Measurements from ENCODE around the gene RBMS3.
A peak's percentile ranks its signal among the peaks of the same experiment; 100 is the strongest.
"Not testable (repeated sequence)": the region's sequence is repeated elsewhere in the genome, so short reads cannot be mapped to it uniquely, and the experiment has no call there.

Gene RBMS3

GRCh38 chr3:29280404-29281093 lies at the start of gene RBMS3:
Gene RBMS3 (plus strand): TSS chr3:29281071.
- no peaks in the 10 kb centered on the region for H3K36me3 ChIP-seq (ENCODE audit: insufficient read depth, low read length)
- no peaks in the 10 kb centered on the region for H3K9me3 ChIP-seq (ENCODE audit: low read length)
- no peaks in the 10 kb centered on the region for H3K27me3 ChIP-seq (ENCODE audit: control insufficient read depth in 1 of 2, insufficient read depth in 2 of 2, low read length in 2 of 2)
- peak within 1 kb of the TSS; percentile 79 to 81 for H3K4me3 ChIP-seq (ENCODE audit: low read depth in 1 of 2, low read length in 2 of 2)
- H3K4me1 ChIP-seq (ENCODE audit: insufficient read depth, low read length), result peaks cover 13% of the 10 kb centered on the region
- peak within 1 kb of the TSS; percentile 92 for H3K27ac ChIP-seq (ENCODE audit: low read depth, low read length)
- H3K9ac ChIP-seq (ENCODE audit: low read length), result peak within 1 kb of the TSS; percentile 69

GRCh38 chr3:29233126-29233525 lies 47.7 kb upstream of the RBMS3 start:
- not testable (repeated sequence) for H3K9me3 ChIP-seq (ENCODE audit: low read length); H3K27ac ChIP-seq (ENCODE audit: low read depth, low read length); H3K27me3 ChIP-seq (ENCODE audit: control insufficient read depth in 1 of 2, insufficient read depth in 2 of 2, low read length in 2 of 2); H3K4me3 ChIP-seq (ENCODE audit: low read depth in 1 of 2, low read length in 2 of 2); H3K36me3 ChIP-seq (ENCODE audit: insufficient read depth, low read length); H3K9ac ChIP-seq (ENCODE audit: low read length); H3K4me1 ChIP-seq (ENCODE audit: insufficient read depth, low read length)

- Histone ChIP-seq H3K27me3 (ENCODE audit: control insufficient read depth in 1 of 2, insufficient read depth in 2 of 2, low read length in 2 of 2) (no peaks in the 10 kb centered on the region), H3K9ac (ENCODE audit: low read length) (no peak overlapping the region), H3K27ac (ENCODE audit: low read depth, low read length) (no peak overlapping the region), H3K9me3 (ENCODE audit: low read length) (no peaks in the 10 kb centered on the region), H3K4me1 (ENCODE audit: insufficient read depth, low read length) (no peaks in the 10 kb centered on the region), H3K4me3 (ENCODE audit: low read depth in 1 of 2, low read length in 2 of 2) (no peak overlapping the region), H3K36me3 (ENCODE audit: insufficient read depth, low read length) (no peaks in the 10 kb centered on the region)
Measured at GRCh38 chr3:29236146-29236840, 44.6 kb upstream of the RBMS3 start.

GRCh38 chr3:29239376-29239775 lies 41.5 kb upstream of the RBMS3 start:
- H3K4me3 ChIP-seq (ENCODE audit: low read depth in 1 of 2, low read length in 2 of 2), result no peak overlapping the region
- H3K9ac ChIP-seq (ENCODE audit: low read length), result no peak overlapping the region
- no peaks in the 10 kb centered on the region for H3K4me1 ChIP-seq (ENCODE audit: insufficient read depth, low read length)
- no peaks in the 10 kb centered on the region for H3K27me3 ChIP-seq (ENCODE audit: control insufficient read depth in 1 of 2, insufficient read depth in 2 of 2, low read length in 2 of 2)
- no peak overlapping the region for H3K27ac ChIP-seq (ENCODE audit: low read depth, low read length)
- no peaks in the 10 kb centered on the region for H3K9me3 ChIP-seq (ENCODE audit: low read length)
- H3K36me3 ChIP-seq (ENCODE audit: insufficient read depth, low read length), result no peaks in the 10 kb centered on the region

GRCh38 chr3:29240248-29240647 lies 40.6 kb upstream of the RBMS3 start:
- Histone ChIP-seq H3K9ac (ENCODE audit: low read length) (no peak overlapping the region), H3K27ac (ENCODE audit: low read depth, low read length) (no peak overlapping the region), H3K4me3 (ENCODE audit: low read depth in 1 of 2, low read length in 2 of 2) (no peak overlapping the region)

DNA sequence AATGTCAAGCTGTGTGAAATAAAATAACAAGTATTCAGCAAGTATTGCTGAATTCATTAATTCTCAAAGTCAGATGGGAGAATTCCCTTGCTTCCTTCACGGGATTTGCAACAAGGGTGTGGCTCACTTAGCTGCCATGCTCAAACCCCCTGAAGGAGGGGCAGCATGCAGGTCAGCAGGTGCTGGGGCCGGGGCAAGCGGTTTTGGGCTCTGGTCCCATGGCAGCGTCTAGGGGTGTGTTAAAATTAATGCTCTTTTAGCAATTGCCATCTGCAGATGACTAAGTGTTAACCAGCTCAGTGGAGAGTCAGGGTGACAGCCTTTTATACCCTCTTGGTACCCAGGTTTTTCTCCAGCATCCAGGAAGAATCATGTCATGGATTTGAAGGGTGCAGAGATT lies 40.0 kb upstream of the RBMS3 start:
- Histone ChIP-seq H3K9ac (ENCODE audit: low read length) (no peak overlapping the region), H3K9me3 (ENCODE audit: low read length) (no peaks in the 10 kb centered on the region), H3K27ac (ENCODE audit: low read depth, low read length) (no peak overlapping the region), H3K27me3 (ENCODE audit: control insufficient read depth in 1 of 2, insufficient read depth in 2 of 2, low read length in 2 of 2) (no peaks in the 10 kb centered on the region), H3K4me3 (ENCODE audit: low read depth in 1 of 2, low read length in 2 of 2) (no peak overlapping the region), H3K4me1 (ENCODE audit: insufficient read depth, low read length) (no peaks in the 10 kb centered on the region), H3K36me3 (ENCODE audit: insufficient read depth, low read length) (no peaks in the 10 kb centered on the region)

More at GRCh38 chr3:29240248-29240647, 40.6 kb upstream of the RBMS3 start:
- Histone ChIP-seq H3K4me1 (ENCODE audit: insufficient read depth, low read length) (no peaks in the 10 kb centered on the region), H3K9me3 (ENCODE audit: low read length) (no peaks in the 10 kb centered on the region), H3K36me3 (ENCODE audit: insufficient read depth, low read length) (no peaks in the 10 kb centered on the region), H3K27me3 (ENCODE audit: control insufficient read depth in 1 of 2, insufficient read depth in 2 of 2, low read length in 2 of 2) (no peaks in the 10 kb centered on the region)

- no peaks in the 10 kb centered on the region for H3K9me3 ChIP-seq (ENCODE audit: low read length)
Measured at GRCh38 chr3:29241855-29242254, 39.0 kb upstream of the RBMS3 start.

GRCh38 chr3:29242296-29242695 lies 38.6 kb upstream of the RBMS3 start:
- Histone ChIP-seq H3K4me1 (ENCODE audit: insufficient read depth, low read length) (no peaks in the 10 kb centered on the region), H3K9me3 (ENCODE audit: low read length) (no peaks in the 10 kb centered on the region), H3K27me3 (ENCODE audit: control insufficient read depth in 1 of 2, insufficient read depth in 2 of 2, low read length in 2 of 2) (no peaks in the 10 kb centered on the region), H3K27ac (ENCODE audit: low read depth, low read length) (no peak overlapping the region), H3K4me3 (ENCODE audit: low read depth in 1 of 2, low read length in 2 of 2) (no peak overlapping the region), H3K36me3 (ENCODE audit: insufficient read depth, low read length) (no peaks in the 10 kb centered on the region), H3K9ac (ENCODE audit: low read length) (no peak overlapping the region)

More at GRCh38 chr3:29241855-29242254, 39.0 kb upstream of the RBMS3 start:
- Histone ChIP-seq H3K27ac (ENCODE audit: low read depth, low read length) (no peak overlapping the region), H3K36me3 (ENCODE audit: insufficient read depth, low read length) (no peaks in the 10 kb centered on the region), H3K27me3 (ENCODE audit: control insufficient read depth in 1 of 2, insufficient read depth in 2 of 2, low read length in 2 of 2) (no peaks in the 10 kb centered on the region), H3K4me1 (ENCODE audit: insufficient read depth, low read length) (no peaks in the 10 kb centered on the region), H3K9ac (ENCODE audit: low read length) (no peak overlapping the region), H3K4me3 (ENCODE audit: low read depth in 1 of 2, low read length in 2 of 2) (no peak overlapping the region)

- H3K9me3 ChIP-seq (ENCODE audit: low read length), result no peaks in the 10 kb centered on the region
- H3K27me3 ChIP-seq (ENCODE audit: control insufficient read depth in 1 of 2, insufficient read depth in 2 of 2, low read length in 2 of 2), result no peaks in the 10 kb centered on the region
- H3K36me3 ChIP-seq (ENCODE audit: insufficient read depth, low read length), result no peaks in the 10 kb centered on the region
- H3K9ac ChIP-seq (ENCODE audit: low read length), result no peak overlapping the region
- no peaks in the 10 kb centered on the region for H3K4me1 ChIP-seq (ENCODE audit: insufficient read depth, low read length)
- no peak overlapping the region for H3K4me3 ChIP-seq (ENCODE audit: low read depth in 1 of 2, low read length in 2 of 2)
- no peak overlapping the region for H3K27ac ChIP-seq (ENCODE audit: low read depth, low read length)
Measured at GRCh38 chr3:29245441-29245840, 35.4 kb upstream of the RBMS3 start.

DNA sequence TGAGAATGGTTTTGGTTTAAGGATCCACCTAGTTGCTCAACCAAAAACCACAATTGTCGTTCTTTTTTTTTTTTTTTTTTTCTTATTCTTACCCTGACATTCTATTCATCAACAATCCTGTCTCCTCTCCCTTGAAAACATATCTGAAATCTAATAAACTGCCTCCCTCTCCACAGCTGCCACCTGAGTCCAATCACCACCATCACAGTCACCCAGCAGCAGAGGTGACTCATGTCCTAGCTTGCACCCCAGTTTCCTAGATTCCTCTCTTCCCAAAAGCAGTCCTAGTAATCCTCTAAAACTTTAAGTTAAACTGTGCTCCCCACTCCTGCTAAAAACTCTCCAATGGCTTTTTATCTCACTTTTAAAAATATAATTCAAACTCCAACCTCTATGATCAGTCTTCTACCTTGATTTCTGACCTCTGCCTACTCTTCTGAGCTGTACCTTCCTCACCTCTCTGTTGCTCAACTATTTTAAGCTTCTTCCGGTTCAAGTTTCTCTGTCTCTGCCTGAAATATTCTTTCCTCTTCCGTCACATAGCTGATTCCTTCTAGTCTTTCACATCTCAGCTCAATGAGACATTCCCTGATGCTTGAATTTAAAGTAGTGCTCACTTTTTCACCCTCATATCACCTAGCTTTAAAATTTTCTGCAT lies 33.7 kb upstream of the RBMS3 start:
- Histone ChIP-seq H3K27ac (ENCODE audit: low read depth, low read length) (no peak overlapping the region), H3K9me3 (ENCODE audit: low read length) (no peaks in the 10 kb centered on the region), H3K4me3 (ENCODE audit: low read depth in 1 of 2, low read length in 2 of 2) (no peak overlapping the region)

GRCh38 chr3:29249829-29250345 lies 31.0 kb upstream of the RBMS3 start:
- Histone ChIP-seq H3K4me3 (ENCODE audit: low read depth in 1 of 2, low read length in 2 of 2) (no peak overlapping the region), H3K27ac (ENCODE audit: low read depth, low read length) (no peak overlapping the region), H3K9me3 (ENCODE audit: low read length) (no peaks in the 10 kb centered on the region), H3K4me1 (ENCODE audit: insufficient read depth, low read length) (no peaks in the 10 kb centered on the region), H3K36me3 (ENCODE audit: insufficient read depth, low read length) (no peaks in the 10 kb centered on the region), H3K9ac (ENCODE audit: low read length) (no peak overlapping the region), H3K27me3 (ENCODE audit: control insufficient read depth in 1 of 2, insufficient read depth in 2 of 2, low read length in 2 of 2) (no peaks in the 10 kb centered on the region)

More for the DNA sequence above, 33.7 kb upstream of the RBMS3 start:
- H3K27me3 ChIP-seq (ENCODE audit: control insufficient read depth in 1 of 2, insufficient read depth in 2 of 2, low read length in 2 of 2), result no peaks in the 10 kb centered on the region
- H3K36me3 ChIP-seq (ENCODE audit: insufficient read depth, low read length), result no peaks in the 10 kb centered on the region
- H3K9ac ChIP-seq (ENCODE audit: low read length), result no peak overlapping the region
- H3K4me1 ChIP-seq (ENCODE audit: insufficient read depth, low read length), result no peaks in the 10 kb centered on the region

Data from muscle layer of colon (tissue), 2 donors.